SK-N-MC (cell line): ENCODE data around the gene ZNF569.
"Not testable (repeated sequence)": the region's sequence is repeated elsewhere in the genome, so short reads cannot be mapped to it uniquely, and the experiment has no call there.

Source experiments
- EZH2 ChIP-seq: fragments of 200-600 bp; sonication (generic); IDR thresholded peaks from one replicate; pipeline ENCODE4 v1.6.1; 2017; ENCODE audit warnings: antibody characterized with exemption
- POLR2AphosphoS5 ChIP-seq: IDR thresholded peaks from 2 replicates; pipeline ENCODE4 v1.6.1; 2012; ENCODE audit warnings: mild to moderate bottlenecking, low read depth, low read length, borderline replicate concordance

- not testable (repeated sequence) for TF ChIP-seq EZH2, POLR2AphosphoS5
These were observed 75.8 kb downstream of the ZNF569 start for GRCh38 chr19:37391399-37391798.
